ENCODE data around the gene RPS21. TPM values are rescaled to one million over a fixed set of nuclear protein-coding genes. Genes with fewer than 3 reads are reported as not detected.

RPS21 gene
- total and polyA plus RNA-seq, 2 of the 13 experiments (the other 11 are each of a cell fraction or from before 2014, with no cell fraction given), result 2,647 to 11,063 TPM

- TF ChIP-seq TIGD3 (CRISPR knock-in tag; IDR thresholded peaks at IDR 0.05; ENCODE audit: borderline replicate concordance) (0 out of 2 replicates have a peak, but pooled peaks have one; percentile 40), ZNF782 (CRISPR knock-in tag; IDR thresholded peaks at IDR 0.05; ENCODE audit: borderline replicate concordance) (0 out of 2 replicates have a peak, but pooled peaks have one; percentile 30), HOXA7 (CRISPR knock-in tag; IDR thresholded peaks at IDR 0.05) (no peak), ZNF333 (CRISPR knock-in tag; IDR thresholded peaks at IDR 0.05; ENCODE audit: borderline replicate concordance) (no peak), SAP130 (CRISPR knock-in tag; IDR thresholded peaks at IDR 0.05; ENCODE audit: low read depth) (peak; percentile 68), MEF2D (CRISPR knock-in tag; IDR thresholded peaks at IDR 0.05) (no peak), CAMTA2 (CRISPR knock-in tag; IDR thresholded peaks at IDR 0.05; ENCODE audit: borderline replicate concordance) (no peak), ZNF326 (CRISPR knock-in tag; IDR thresholded peaks at IDR 0.05; ENCODE audit: borderline replicate concordance) (0 out of 2 replicates have a peak, but pooled peaks have one; percentile 72), ZNF501 (CRISPR knock-in tag; IDR thresholded peaks at IDR 0.05) (0 out of 2 replicates have a peak, but pooled peaks have one; percentile 43), ZC3H13 (CRISPR knock-in tag; IDR thresholded peaks at IDR 0.05) (peak; percentile 6; the same call in 1 of the 2 replicates), POGK (CRISPR knock-in tag; conservative IDR thresholded peaks at IDR 0.05) (no peak), ZNF260 (CRISPR knock-in tag; IDR thresholded peaks at IDR 0.05; ENCODE audit: borderline replicate concordance, low read depth) (no peak), IKZF4 (CRISPR knock-in tag; IDR thresholded peaks at IDR 0.05; ENCODE audit: borderline replicate concordance, low read depth, not compliant biosample characterization) (peak; percentile 66), HMGXB3 (CRISPR knock-in tag; IDR thresholded peaks at IDR 0.05; ENCODE audit: borderline replicate concordance) (0 out of 2 replicates have a peak, but pooled peaks have one; percentile 22), ZSCAN30 (CRISPR knock-in tag; IDR thresholded peaks at IDR 0.05) (no peak), HMG20B (CRISPR knock-in tag; conservative IDR thresholded peaks at IDR 0.05) (no peak), MIER3 (CRISPR knock-in tag; IDR thresholded peaks at IDR 0.05; ENCODE audit: borderline replicate concordance) (peak; percentile 56; the same call in 1 of the 2 replicates), MED8 (CRISPR knock-in tag; IDR thresholded peaks at IDR 0.05; ENCODE audit: insufficient replicate concordance) (no peak), ZNF776 (CRISPR knock-in tag; IDR thresholded peaks at IDR 0.05) (no peak)
Measured at GRCh38 chr20:62405108-62405980, 18.4 kb downstream of the RPS21 start (continued).

Measured in HepG2 (cell line).